H1 (cell line): ENCODE data around the gene GP2. TPM values are rescaled to one million over a fixed set of nuclear protein-coding genes. Genes with fewer than 3 reads are reported as not detected.

ENCODE experiments used
- CTCF ChIA-PET: fragments of 300-600 bp; sonication (Branson Sonifier 250); formaldehyde crosslinking; loops from one replicate; lab custom pipeline; 2021; ENCODE audit not compliant: partially characterized antibody; lab: Charles Lee
- POLR2A ChIA-PET: fragments of 300-600 bp; sonication (Branson Sonifier 250); formaldehyde crosslinking; loops from one replicate; lab custom pipeline; 2021; ENCODE audit warnings: inconsistent platforms; ENCODE audit not compliant: partially characterized antibody; lab: Charles Lee
- DNase-seq, 2 experiments: peaks; one replicate each; pipeline versions ENCODE4 v3.0.0 to v3.0.0-alpha.2; 2010 to 2022; ENCODE audit warnings: low spot score in 2 of 2, low read depth in 1 of 2, mixed read lengths in 1 of 2
- FAIRE-seq: peaks from 2 replicates; lab custom pipeline; 2011; peaks lifted over from hg19 to GRCh38; lab: Jason Lieb, UNC
- H2AFZ ChIP-seq: 2 replicates; pipeline ENCODE4 v1.8.1; 2012; ENCODE audit warnings: low read length, inconsistent platforms
- H2AK5ac ChIP-seq: 2 replicates; pipeline ENCODE4 v1.6.1; 2013; ENCODE audit warnings: low read depth, low read length
- H2BK120ac ChIP-seq: replicated peaks from 2 replicates; pipeline ENCODE3; 2013; ENCODE audit warnings: low read depth, low read length, inconsistent platforms
- H2BK12ac ChIP-seq: 2 replicates; pipeline ENCODE4 v1.6.1; 2013; ENCODE audit warnings: low read depth, low read length
- H2BK15ac ChIP-seq: 2 replicates; pipeline ENCODE4 v1.6.1; 2013; ENCODE audit warnings: low read length
- H2BK20ac ChIP-seq: 2 replicates; pipeline ENCODE4 v1.6.1; 2013; ENCODE audit warnings: low read length
- H2BK5ac ChIP-seq: 2 replicates; pipeline ENCODE4 v1.6.1; 2013; ENCODE audit warnings: low read depth, low read length
- H3K14ac ChIP-seq: 2 replicates; pipeline ENCODE4 v1.6.1; 2013; ENCODE audit warnings: inconsistent platforms; ENCODE audit not compliant: insufficient read length
- H3K18ac ChIP-seq: 2 replicates; pipeline ENCODE4 v1.6.1; 2013; ENCODE audit warnings: low read length; ENCODE audit errors: extremely low read depth
- H3K23ac ChIP-seq: 2 replicates; pipeline ENCODE4 v1.6.1; 2013; ENCODE audit warnings: inconsistent platforms; ENCODE audit not compliant: insufficient read length
- H3K23me2 ChIP-seq: 2 replicates; pipeline ENCODE4 v1.6.1; 2013; ENCODE audit warnings: low read depth, low read length
- H3K27ac ChIP-seq: 2 replicates; pipeline ENCODE4 v1.6.1; 2011; ENCODE audit warnings: low read depth, low read length, inconsistent platforms
- H3K27me3 ChIP-seq, 4 experiments: replicated peaks in 1 of 4; 1 replicate in 1 of 4; 2 replicates in 3 of 4; pipeline versions ENCODE4 v1.6.1 to v1.8.1; 2011 to 2013; ENCODE audit warnings: low read length in 3 of 4, mild to moderate bottlenecking in 3 of 4, inconsistent platforms in 2 of 4, mixed read lengths in 2 of 4, moderate library complexity in 1 of 4; ENCODE audit not compliant: control insufficient read depth in 3 of 4, insufficient read depth in 3 of 4; ENCODE audit errors: extremely low read depth in 1 of 4
- H3K36me3 ChIP-seq, 4 experiments: 2 replicates each; pipeline versions ENCODE4 v1.6.1 to v1.8.1; 2011 to 2013; ENCODE audit warnings: mild to moderate bottlenecking in 4 of 4, low read length in 3 of 4, moderate library complexity in 2 of 4, control low read depth in 1 of 4, inconsistent platforms in 1 of 4; ENCODE audit not compliant: insufficient read depth in 4 of 4, control insufficient read depth in 2 of 4
- H3K4ac ChIP-seq: replicated peaks from 2 replicates; pipeline ENCODE3; 2013; ENCODE audit warnings: low read length, low read depth, mixed read lengths, inconsistent platforms; ENCODE audit not compliant: insufficient read length
- H3K4me1 ChIP-seq, 4 experiments: replicated peaks in 1 of 4; 1 replicate in 1 of 4; 2 replicates in 3 of 4; pipeline versions ENCODE4 v1.6.1 to v1.8.1; 2011 to 2013; ENCODE audit warnings: low read length in 3 of 4, inconsistent platforms in 2 of 4, mixed read lengths in 1 of 4; ENCODE audit not compliant: insufficient read depth in 4 of 4, control insufficient read depth in 3 of 4
- H3K4me2 ChIP-seq, 2 experiments: 2 replicates each; pipeline versions ENCODE4 v1.6.1 to v1.8.1; 2011 to 2013; ENCODE audit warnings: low read depth in 2 of 2, low read length in 2 of 2, control low read depth in 1 of 2, inconsistent platforms in 1 of 2, mild to moderate bottlenecking in 1 of 2; ENCODE audit not compliant: insufficient read depth in 1 of 2
- H3K4me3 ChIP-seq, 4 experiments: fragments of 200-600, 300-600 bp in 1 of 4; sonication (generic), shearing (Covaris generic), sonication (Bioruptor Twin) in 1 of 4; 2 replicates each; pipeline versions ENCODE4 v1.5.1 to v1.8.1; 2011 to 2016; ENCODE audit warnings: low read length in 4 of 4, low read depth in 3 of 4, control low read depth in 2 of 4, inconsistent platforms in 2 of 4, mild to moderate bottlenecking in 2 of 4, mixed read lengths in 1 of 4, moderate library complexity in 1 of 4; ENCODE audit not compliant: insufficient read depth in 2 of 4; ENCODE audit errors: extremely low read depth in 1 of 4
- H3K56ac ChIP-seq: replicated peaks from 2 replicates; pipeline ENCODE3; 2013; ENCODE audit warnings: low read depth, mild to moderate bottlenecking, mixed read lengths, low read length, inconsistent platforms; ENCODE audit not compliant: insufficient read length
- H3K79me1 ChIP-seq: 2 replicates; pipeline ENCODE4 v1.6.1; 2013; ENCODE audit warnings: low read depth, low read length, control low read depth
- H3K79me2 ChIP-seq, 2 experiments: 2 replicates each; pipeline versions ENCODE4 v1.6.1 to v1.8.1; 2012 to 2013; ENCODE audit warnings: low read length in 2 of 2, mild to moderate bottlenecking in 2 of 2, inconsistent platforms in 1 of 2; ENCODE audit not compliant: insufficient read depth in 2 of 2, control insufficient read depth in 1 of 2
- H3K9ac ChIP-seq, 4 experiments: replicated peaks in 1 of 4; 1 replicate in 1 of 4; 2 replicates in 3 of 4; pipeline versions ENCODE4 v1.6.1 to v1.8.1; 2011 to 2013; ENCODE audit warnings: low read depth in 3 of 4, low read length in 3 of 4, control low read depth in 2 of 4, mild to moderate bottlenecking in 2 of 4, moderate library complexity in 2 of 4, inconsistent platforms in 1 of 4; ENCODE audit errors: extremely low read depth in 1 of 4
- H3K9me3 ChIP-seq, 2 experiments: 2 replicates each; pipeline versions ENCODE4 v1.6.1 to v1.8.1; 2012 to 2013; ENCODE audit warnings: mild to moderate bottlenecking in 2 of 2, moderate library complexity in 2 of 2, control low read depth in 1 of 2, inconsistent platforms in 1 of 2, low read depth in 1 of 2, low read length in 1 of 2, mixed read lengths in 1 of 2; ENCODE audit not compliant: insufficient read depth in 2 of 2
- H4K20me1 ChIP-seq, 2 experiments: replicated peaks in 1 of 2; 2 replicates each; pipeline versions ENCODE3 to v1.8.1; 2011 to 2013; ENCODE audit warnings: inconsistent platforms in 2 of 2, low read length in 2 of 2, mild to moderate bottlenecking in 1 of 2; ENCODE audit not compliant: insufficient read depth in 2 of 2, control insufficient read depth in 1 of 2
- H4K5ac ChIP-seq: 2 replicates; pipeline ENCODE4 v1.6.1; 2013; ENCODE audit warnings: low read length, low read depth, mixed read lengths, inconsistent platforms; ENCODE audit not compliant: insufficient read length
- H4K8ac ChIP-seq: 2 replicates; pipeline ENCODE4 v1.8.0; 2013; ENCODE audit warnings: mild to moderate bottlenecking, moderate library complexity, low read length, inconsistent platforms; ENCODE audit not compliant: insufficient read depth; ENCODE audit errors: extremely low read depth
- H4K91ac ChIP-seq: replicated peaks from 2 replicates; pipeline ENCODE3; 2013; ENCODE audit warnings: low read length, mixed read lengths, inconsistent platforms; ENCODE audit not compliant: insufficient read length
- BACH1 ChIP-seq: IDR thresholded peaks from 2 replicates; pipeline ENCODE4 v1.6.1; 2012; ENCODE audit warnings: low read length, improper control_type of control experiment
- CBX8 ChIP-seq: fragments of 300-800, 300-1000 bp; sonication (generic); IDR thresholded peaks from 2 replicates; pipeline ENCODE4 v1.7.1; 2016; ENCODE audit warnings: low read depth, low read length, borderline replicate concordance
- CEBPB ChIP-seq: IDR thresholded peaks from 2 replicates; pipeline ENCODE4 v1.6.1; 2012; ENCODE audit warnings: low read depth, low read length
- CREB1 ChIP-seq: IDR thresholded peaks from 2 replicates; pipeline ENCODE4 v1.6.1; 2012; ENCODE audit warnings: inconsistent platforms
- GTF2F1 ChIP-seq: IDR thresholded peaks from 2 replicates; pipeline ENCODE4 v1.6.1; 2012; ENCODE audit warnings: low read depth, low read length, improper control_type of control experiment, borderline replicate concordance
- JUN ChIP-seq: IDR thresholded peaks from 2 replicates; pipeline ENCODE4 v1.6.1; 2011; ENCODE audit warnings: low read depth, mild to moderate bottlenecking, improper control_type of control experiment, low read length
- PHF8 ChIP-seq: fragments of 200-600 bp; sonication (generic); conservative IDR thresholded peaks from 2 replicates; pipeline ENCODE4 v1.7.1; 2012; ENCODE audit warnings: low read depth, mild to moderate bottlenecking, inconsistent platforms, low read length, moderate library complexity
- POU5F1 ChIP-seq: IDR thresholded peaks from 2 replicates; pipeline ENCODE4 v1.6.1; 2011; ENCODE audit warnings: low read depth, mild to moderate bottlenecking, low read length, moderate library complexity
- RBBP5 ChIP-seq: IDR thresholded peaks from 2 replicates; pipeline ENCODE4 v1.7.1; 2012; ENCODE audit warnings: low read depth, mild to moderate bottlenecking, inconsistent platforms, low read length, moderate library complexity, borderline replicate concordance
- RXRA ChIP-seq: IDR thresholded peaks from 2 replicates; pipeline ENCODE4 v1.6.1; 2011; ENCODE audit warnings: low read depth, mild to moderate bottlenecking, low read length, moderate library complexity; ENCODE audit not compliant: insufficient read depth
- SAP30 ChIP-seq: fragments of 300-600 bp; sonication (generic); IDR thresholded peaks from 2 replicates; pipeline ENCODE4 v1.7.1; 2012; ENCODE audit warnings: low read length, moderate library complexity, mild to moderate bottlenecking, inconsistent platforms; ENCODE audit not compliant: insufficient read depth, insufficient replicate concordance
- SP2 ChIP-seq: IDR thresholded peaks from 2 replicates; pipeline ENCODE4 v1.6.1; 2012; ENCODE audit warnings: mild to moderate bottlenecking, low read length, inconsistent platforms
- SP4 ChIP-seq: IDR thresholded peaks from 2 replicates; pipeline ENCODE4 v1.6.1; 2012; ENCODE audit warnings: low read length, inconsistent platforms
- ZNF274 ChIP-seq: IDR thresholded peaks from 2 replicates; pipeline ENCODE4 v1.7.0; 2012; ENCODE audit warnings: low read length, borderline replicate concordance; ENCODE audit errors: extremely low read depth
- WGBS, 2 experiments: shearing (Covaris generic) in 1 of 2; methylation state at CpG; one replicate each; pipeline versions ENCODE4 v1.1.6 to v1.1.7; 2013 to 2015; ENCODE audit warnings: low lambda C conversion rate in 2 of 2, mixed read lengths in 2 of 2, inconsistent platforms in 1 of 2, low coverage in 1 of 2, missing lambda C conversion rate in 1 of 2; ENCODE audit not compliant: insufficient replicate concordance in 2 of 2, insufficient coverage in 1 of 2, insufficient read length in 1 of 2; ENCODE audit errors: extremely low coverage in 1 of 2, missing lambda C conversion rate in 1 of 2; 5-methylcytosine and 5-hydroxymethylcytosine counted together
- polyA plus RNA-seq, 7 experiments: library from polyadenylated mRNA; depleted of rRNA in 3 of 7; stranded (reverse) in 5 of 7; unstranded in 2 of 7; fragments of >200 nt in 5 of 7; fragments of 200-250 nt in 2 of 7; gene quantifications; 1 replicate in 5 of 7; 2 replicates in 1 of 7; 4 replicates in 1 of 7; pipeline versions ENCODE4 v1.2.1 to v1.2.3, GENCODE V29; 2011 to 2013; ENCODE audit warnings: missing spikeins in 2 of 7, mixed read lengths in 2 of 7
- total RNA-seq: library from RNA; stranded (reverse); fragmentation: NEBNext Ultra II Directional; extraction: Animal tissue kit (Norgen Biotek cat#: 25700); gene quantifications from 2 replicates; pipeline ENCODE4 v1.2.1, GENCODE V29; 2021
- TF ChIP-seq, protein P1 (sequence below): IDR thresholded peaks from 2 replicates; pipeline ENCODE4 v1.6.1; 2011; ENCODE audit warnings: low read length, improper control_type of control experiment

Gene GP2
- total and polyA plus RNA-seq, 2 of the 8 experiments (the other 6 are each of a cell fraction or from before 2014, with no cell fraction given): not detected

DNA sequence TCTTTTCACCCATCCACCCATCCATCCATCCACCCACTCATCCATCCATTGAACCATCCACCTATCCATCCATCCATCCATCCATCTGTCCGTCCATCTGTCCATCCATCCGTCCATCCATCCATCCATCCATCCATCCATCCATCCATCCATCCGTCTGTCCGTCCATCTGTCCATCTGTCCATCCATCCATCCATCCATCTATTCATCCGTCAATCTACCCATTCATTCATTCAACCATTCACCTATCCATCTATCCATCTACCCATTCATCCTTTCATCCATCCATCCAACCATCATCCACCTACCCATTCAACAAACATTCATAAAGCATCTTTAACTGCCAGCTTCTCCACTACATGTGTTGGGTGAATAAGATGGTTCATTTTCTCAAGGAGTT, 28.9 kb downstream of the GP2 start:
- no peak for FAIRE-seq
- H3K79me1 ChIP-seq: no peaks in the 10 kb centered on the region
- TF ChIP-seq SP4 (no peak), CBX8 (no peak), GTF2F1 (no peak), SAP30 (no peak), JUN (no peak), RXRA (no peak), CREB1 (no peak), BACH1 (no peak), RBBP5 (no peak), ZNF274 (no peak), PHF8 (no peak), POU5F1 (no peak), CEBPB (no peak), SP2 (no peak)
- TF ChIP-seq, protein P1, sequence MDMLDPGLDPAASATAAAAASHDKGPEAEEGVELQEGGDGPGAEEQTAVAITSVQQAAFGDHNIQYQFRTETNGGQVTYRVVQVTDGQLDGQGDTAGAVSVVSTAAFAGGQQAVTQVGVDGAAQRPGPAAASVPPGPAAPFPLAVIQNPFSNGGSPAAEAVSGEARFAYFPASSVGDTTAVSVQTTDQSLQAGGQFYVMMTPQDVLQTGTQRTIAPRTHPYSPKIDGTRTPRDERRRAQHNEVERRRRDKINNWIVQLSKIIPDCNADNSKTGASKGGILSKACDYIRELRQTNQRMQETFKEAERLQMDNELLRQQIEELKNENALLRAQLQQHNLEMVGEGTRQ: no peak

More for the DNA sequence above, 28.9 kb downstream of the GP2 start:
- Histone ChIP-seq H3K9ac (no peak overlapping the region), H3K27ac (no peak overlapping the region), H3K79me2 (no peaks in the 10 kb centered on the region), H4K8ac (no peak overlapping the region), H2BK15ac (no peak overlapping the region), H3K4me3 (no peak overlapping the region), H3K4me2 (no peak overlapping the region), H4K20me1 (no peaks in the 10 kb centered on the region), H3K23me2 (peaks cover 5% of the 10 kb centered on the region; the same call in 1 of the 2 replicates), H2BK12ac (no peak overlapping the region), H3K4ac (no peak overlapping the region), H3K4me1 (peaks cover 0 to 5% (median 1%) of the 10 kb centered on the region in 4 experiments; a peak in 3 of 7 replicates), H3K27me3 (no peaks in the 10 kb centered on the region), H3K14ac (no peak overlapping the region), H2BK5ac (no peak overlapping the region), H2BK20ac (no peak overlapping the region), H4K5ac (no peak overlapping the region), H3K56ac (no peak overlapping the region), H3K9me3 (no peaks in the 10 kb centered on the region), H4K91ac (no peak overlapping the region), H3K36me3 (no peaks in the 10 kb centered on the region), H2BK120ac (no peak overlapping the region), H3K18ac (no peak overlapping the region), H2AFZ (no peak overlapping the region), H2AK5ac (no peak overlapping the region), H3K23ac (no peak overlapping the region)
- WGBS, 2 experiments: 77 to 100% methylated on average over 1 to 5 of the region's 5 CpGs
- ChIA-PET POLR2A (no interaction called here), CTCF (interaction anchor here (0.8 to 6.7 kb wide), 5 partner anchors 7 to 399 kb away, joined by 5 to 139 read pairs (median 26); no protein-coding TSS in a partner anchor)
- DNase-seq: no peak
